T-cell (primary cell): ENCODE measurements around the gene RPL37A. TPM values are rescaled to one million over a fixed set of nuclear protein-coding genes. Genes with fewer than 3 reads are reported as not detected.

ENCODE experiments used
- ATAC-seq, 4 experiments: fragments of 200-7000 bp in 3 of 4; fragments of 150-1000 bp in 1 of 4; cut with Tn5 transposase; replicated peaks in 1 of 4; 1 replicate in 3 of 4; 2 replicates in 1 of 4; pipeline ENCODE4 v1.10.0; 2021; ENCODE audit warnings: moderate library complexity in 3 of 4, mild to moderate bottlenecking in 2 of 4, moderate number of reproducible peaks in 1 of 4
- CTCF ChIA-PET, 2 donors: fragments of 300-600 bp; sonication (Branson Sonifier 250); formaldehyde crosslinking; loops; one replicate each; lab custom pipeline; 2022; ENCODE audit warnings: antibody characterized with exemption in 2 of 2; lab: Charles Lee
- POLR2A ChIA-PET, 2 donors: fragments of 300-600 bp; sonication (Branson Sonifier 250); formaldehyde crosslinking; loops; one replicate each; lab custom pipeline; 2022; ENCODE audit warnings: antibody characterized with exemption in 2 of 2; lab: Charles Lee
- DNase-seq, 35 experiments: peaks; one replicate each; pipeline versions ENCODE4 v3.0.0 to v3.0.0-alpha.2; 2013 to 2023
- H3K27ac ChIP-seq: one replicate; pipeline ENCODE4 v1.5.1; 2013; ENCODE audit warnings: low read length
- H3K27me3 ChIP-seq, 2 experiments: replicated peaks in 1 of 2; 1 replicate in 1 of 2; 2 replicates in 1 of 2; pipeline versions ENCODE4 v1.6.1 to v1.7.0; 2013; ENCODE audit warnings: low read length in 1 of 2, mixed read lengths in 1 of 2; ENCODE audit not compliant: control insufficient read depth in 2 of 2, insufficient read depth in 2 of 2; ENCODE audit errors: extremely low read depth in 1 of 2
- H3K36me3 ChIP-seq, 2 donors: 1 replicate in 1 of 2; 2 replicates in 1 of 2; pipeline versions ENCODE4 v1.6.1 to v1.7.0; 2013; ENCODE audit warnings: low read length in 1 of 2; ENCODE audit not compliant: control insufficient read depth in 2 of 2, insufficient read depth in 1 of 2; ENCODE audit errors: extremely low read depth in 1 of 2
- H3K4me1 ChIP-seq, 2 experiments: 1 replicate in 1 of 2; 2 replicates in 1 of 2; pipeline versions ENCODE4 v1.6.1 to v1.7.0; 2013; ENCODE audit warnings: low read length in 2 of 2, mixed read lengths in 1 of 2; ENCODE audit not compliant: insufficient read depth in 2 of 2, control insufficient read depth in 1 of 2; ENCODE audit errors: extremely low read depth in 1 of 2
- H3K4me3 ChIP-seq, 2 donors: 1 replicate in 1 of 2; 2 replicates in 1 of 2; pipeline versions ENCODE4 v1.5.1 to v1.7.0; 2013; ENCODE audit warnings: mild to moderate bottlenecking in 2 of 2, low read length in 1 of 2, moderate library complexity in 1 of 2; ENCODE audit not compliant: control insufficient read depth in 1 of 2; ENCODE audit errors: extremely low read depth in 1 of 2
- H3K9me3 ChIP-seq: 2 replicates; pipeline ENCODE4 v1.7.0; 2013
- H3K27ac Mint-ChIP-seq, 2 donors: one replicate each; pipeline ENCODE4 v1.8.0; 2020 to 2021; ENCODE audit warnings: mild to moderate bottlenecking in 2 of 2, mixed read lengths in 2 of 2
- H3K27me3 Mint-ChIP-seq, 2 donors: one replicate each; pipeline ENCODE4 v1.8.0; 2021 to 2022; ENCODE audit warnings: mixed read lengths in 2 of 2
- H3K36me3 Mint-ChIP-seq: one replicate; pipeline ENCODE4 v1.8.0; 2021; ENCODE audit warnings: mixed read lengths
- H3K4me1 Mint-ChIP-seq, 3 donors: one replicate each; pipeline ENCODE4 v1.8.0; 2020 to 2022; ENCODE audit warnings: mixed read lengths in 3 of 3, mild to moderate bottlenecking in 1 of 3
- H3K4me3 Mint-ChIP-seq, 3 donors: one replicate each; pipeline ENCODE4 v1.8.0; 2020 to 2022; ENCODE audit warnings: mild to moderate bottlenecking in 3 of 3, mixed read lengths in 3 of 3, moderate library complexity in 3 of 3
- H3K9me3 Mint-ChIP-seq, 3 donors: one replicate each; pipeline ENCODE4 v1.8.0; 2020 to 2022; ENCODE audit warnings: mixed read lengths in 3 of 3
- WGBS: methylation state at CpG from one replicate; pipeline ENCODE4 v1.1.5; 2013; ENCODE audit warnings: missing lambda C conversion rate; ENCODE audit not compliant: insufficient coverage; 5-methylcytosine and 5-hydroxymethylcytosine counted together
- total RNA-seq, 35 experiments: library from RNA in 6 of 35; stranded (reverse) in 6 of 35; fragments of 120-200 nt in 1 of 35; gene quantifications; one replicate each; pipeline versions ENCODE4 v1.2.1 to v1.2.4 and lab custom pipeline; 2013 to 2026

Gene RPL37A
- total RNA-seq, 5 donors from 2014 or later (not counting 1 experiment from before 2014, with no cell fraction given), result 3,102 to 3,715 (median 3,468) TPM

- no peak overlapping the region for H3K4me3 ChIP-seq
- Mint-ChIP-seq H3K9me3 (no peaks in the 10 kb centered on the region), H3K27ac (no peak overlapping the region), H3K27me3 (no peaks in the 10 kb centered on the region), H3K36me3 (peaks cover 53% of the 10 kb centered on the region), H3K4me1 (no peaks in the 10 kb centered on the region), H3K4me3 (no peak overlapping the region)
- no peak overlapping the region for H3K27ac ChIP-seq
- POLR2A ChIA-PET, result no interaction called here
- 75% methylated on average over 1 of the region's 5 CpGs for WGBS
- H3K36me3 ChIP-seq, result peaks cover 3 to 31% of the 10 kb centered on the region in 2 donors
- H3K27me3 ChIP-seq, result no peaks in the 10 kb centered on the region
- no peak for ATAC-seq
- CTCF ChIA-PET, result interaction anchor here in 1 of 2 donors (1.0 kb wide), 1 partner anchor 17 kb away, joined by 3 read pairs; no protein-coding TSS in a partner anchor
- no peaks in the 10 kb centered on the region for H3K4me1 ChIP-seq
- DNase-seq, result no peak
- H3K9me3 ChIP-seq, result no peaks in the 10 kb centered on the region
Observed at GRCh38 chr2:216465579-216466195, 33.0 kb upstream of the RPL37A start.

DNA sequence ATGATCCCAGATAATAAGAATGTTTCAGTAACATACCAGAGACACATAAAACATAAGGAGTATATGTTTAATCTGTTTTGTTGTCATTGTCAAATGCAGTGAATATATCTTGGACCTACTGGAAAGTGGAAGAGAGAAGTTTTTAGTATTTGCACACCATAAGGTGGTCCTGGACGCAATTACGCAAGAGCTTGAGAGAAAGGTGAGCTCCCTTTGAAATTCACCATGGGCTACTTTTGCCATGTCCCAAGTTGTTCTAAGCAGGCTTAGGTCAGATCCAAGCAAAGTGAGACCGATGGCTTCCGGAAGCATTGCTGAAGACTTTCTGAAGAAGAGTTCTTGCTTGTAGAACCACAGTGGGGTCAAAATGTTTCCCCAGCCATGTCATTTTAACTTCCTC, 30.8 kb upstream of the RPL37A start:
- no peaks in the 10 kb centered on the region for H3K27me3 ChIP-seq
- H3K4me1 ChIP-seq, result no peaks in the 10 kb centered on the region
- DNase-seq, result no peak
- H3K4me1 Mint-ChIP-seq, result no peaks in the 10 kb centered on the region
- H3K36me3 Mint-ChIP-seq, result peaks cover 45% of the 10 kb centered on the region
- ChIA-PET CTCF (interaction anchor here in 1 of 2 donors (0.5 kb wide), 1 partner anchor 29 kb away, joined by 3 read pairs; no protein-coding TSS in a partner anchor), POLR2A (no interaction called here)
- H3K4me3 ChIP-seq, result no peak overlapping the region
- H3K9me3 Mint-ChIP-seq, result no peaks in the 10 kb centered on the region
- H3K36me3 ChIP-seq, result peaks cover 3 to 28% of the 10 kb centered on the region in 2 donors
- 100% methylated on average over 2 of the region's 4 CpGs for whole genome bisulfite sequencing
- H3K4me3 Mint-ChIP-seq, result no peak overlapping the region
- no peaks in the 10 kb centered on the region for H3K27me3 Mint-ChIP-seq
- ATAC-seq, result no peak
- no peak overlapping the region for H3K27ac Mint-ChIP-seq
- H3K9me3 ChIP-seq, result no peaks in the 10 kb centered on the region
- H3K27ac ChIP-seq, result no peak overlapping the region

DNA sequence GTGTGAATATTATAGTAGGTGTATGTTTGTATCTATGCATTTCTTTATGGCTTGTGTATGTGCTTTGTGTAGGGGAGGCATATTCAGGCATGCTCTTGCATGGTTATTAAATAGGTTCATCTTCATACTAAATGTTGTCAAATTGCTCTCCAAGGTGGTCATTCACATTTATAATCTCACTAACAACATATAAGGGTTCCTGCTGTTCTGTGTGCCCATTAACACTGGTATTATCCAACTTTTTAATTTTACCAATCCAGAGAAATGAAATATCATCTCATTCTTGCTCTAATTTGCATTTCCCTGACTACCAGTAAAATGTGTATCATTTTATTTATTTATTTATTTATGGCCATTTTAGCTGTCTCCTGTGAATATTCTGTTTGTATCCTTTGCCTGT, 29.0 kb upstream of the RPL37A start:
- no peaks in the 10 kb centered on the region for H3K9me3 ChIP-seq
- Mint-ChIP-seq H3K27me3 (no peaks in the 10 kb centered on the region), H3K4me1 (peaks cover 1 to 3% (median 2%) of the 10 kb centered on the region in 3 donors), H3K4me3 (no peak overlapping the region), H3K27ac (no peak overlapping the region), H3K9me3 (no peaks in the 10 kb centered on the region), H3K36me3 (peaks cover 30% of the 10 kb centered on the region)
- H3K27ac ChIP-seq, result no peak overlapping the region
- H3K4me3 ChIP-seq, result no peak overlapping the region
- H3K36me3 ChIP-seq, result peaks cover 0 to 24% of the 10 kb centered on the region in 2 donors
- ATAC-seq (no peak), DNase-seq (no peak)
- ChIA-PET CTCF (interaction anchor here (0.7 kb wide), 2 partner anchors 342 to 400 kb away, joined by 3 to 4 read pairs; no protein-coding TSS in a partner anchor), POLR2A (no interaction called here)
- no peaks in the 10 kb centered on the region for H3K27me3 ChIP-seq
- no peaks in the 10 kb centered on the region for H3K4me1 ChIP-seq

GRCh38 chr2:216473187-216473586, 25.5 kb upstream of the RPL37A start:
- no peaks in the 10 kb centered on the region for H3K9me3 ChIP-seq
- Mint-ChIP-seq H3K36me3 (peaks cover 19% of the 10 kb centered on the region), H3K27me3 (no peaks in the 10 kb centered on the region), H3K27ac (no peak overlapping the region), H3K4me3 (no peak overlapping the region), H3K9me3 (no peaks in the 10 kb centered on the region), H3K4me1 (peaks cover 14 to 15% (median 14%) of the 10 kb centered on the region in 3 donors)
- H3K36me3 ChIP-seq, result peaks cover 0 to 25% of the 10 kb centered on the region in 2 donors
- no CpG with 5 or more reads among the region's 3 CpGs for WGBS
- ChIA-PET CTCF (no interaction called here), POLR2A (no interaction called here)
- H3K4me1 ChIP-seq, result peaks cover 8 to 11% of the 10 kb centered on the region in 2 experiments
- no peak overlapping the region for H3K27ac ChIP-seq
- no peak overlapping the region for H3K4me3 ChIP-seq
- ATAC-seq (no peak), DNase-seq (no peak)
- H3K27me3 ChIP-seq, result no peaks in the 10 kb centered on the region

DNA sequence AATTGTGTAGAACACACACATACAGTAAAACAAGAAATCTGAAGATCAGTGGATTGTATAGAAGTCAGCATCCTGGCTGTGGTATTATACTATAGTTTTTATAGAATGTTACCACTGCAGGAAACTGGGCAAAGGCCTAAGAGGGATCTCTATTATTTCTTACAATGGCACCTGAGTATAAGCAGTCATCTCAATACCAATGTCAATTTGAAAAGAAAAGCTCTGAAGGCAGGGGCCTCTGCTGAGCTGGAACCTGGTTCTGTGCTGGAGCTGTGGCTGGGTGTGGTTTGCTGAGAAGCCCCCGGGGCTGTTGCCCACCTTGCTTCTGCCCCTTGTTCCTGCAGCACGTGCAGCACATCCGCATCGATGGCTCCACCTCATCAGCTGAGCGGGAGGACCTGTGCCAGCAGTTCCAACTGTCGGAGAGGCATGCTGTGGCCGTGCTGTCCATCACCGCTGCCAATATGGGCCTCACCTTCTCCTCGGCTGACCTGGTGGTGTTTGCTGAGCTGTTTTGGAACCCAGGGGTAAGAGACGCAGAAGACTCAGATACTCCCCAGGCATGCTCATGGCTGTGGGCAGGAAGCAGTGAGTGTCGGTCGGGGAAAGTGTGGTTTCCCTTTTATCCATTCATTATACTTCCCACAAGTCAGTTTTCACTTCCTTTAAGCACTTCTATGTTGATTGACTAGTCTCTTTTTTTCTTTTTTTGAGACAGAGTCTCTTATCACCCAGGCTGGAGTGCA, 23.5 kb upstream of the RPL37A start:
- peaks cover 14 to 15% (median 14%) of the 10 kb centered on the region in 3 donors for H3K4me1 Mint-ChIP-seq
- peaks cover 23% of the 10 kb centered on the region for H3K36me3 Mint-ChIP-seq
- Histone ChIP-seq H3K27me3 (no peaks in the 10 kb centered on the region), H3K4me3 (peak overlapping the region in 1 of 2 donors; percentile 10), H3K27ac (no peak overlapping the region), H3K4me1 (peaks cover 8 to 11% of the 10 kb centered on the region in 2 experiments), H3K36me3 (peaks cover 10 to 35% of the 10 kb centered on the region in 2 donors), H3K9me3 (no peaks in the 10 kb centered on the region)
- H3K4me3 Mint-ChIP-seq, result peak overlapping the region in 2 of 3 donors; percentile 17 to 53
- ATAC-seq (peak; percentile 56 to 89 (median 58)), DNase-seq (peak in 5 of 35 experiments; percentile 0 to 14 (median 8))
- peak overlapping the region; percentile 11 to 19 for H3K27ac Mint-ChIP-seq
- ChIA-PET POLR2A (no interaction called here), CTCF (no interaction called here)
- H3K27me3 Mint-ChIP-seq, result no peaks in the 10 kb centered on the region
- WGBS, result 13% methylated on average over 1 of the region's 12 CpGs
- H3K9me3 Mint-ChIP-seq, result no peaks in the 10 kb centered on the region

DNA sequence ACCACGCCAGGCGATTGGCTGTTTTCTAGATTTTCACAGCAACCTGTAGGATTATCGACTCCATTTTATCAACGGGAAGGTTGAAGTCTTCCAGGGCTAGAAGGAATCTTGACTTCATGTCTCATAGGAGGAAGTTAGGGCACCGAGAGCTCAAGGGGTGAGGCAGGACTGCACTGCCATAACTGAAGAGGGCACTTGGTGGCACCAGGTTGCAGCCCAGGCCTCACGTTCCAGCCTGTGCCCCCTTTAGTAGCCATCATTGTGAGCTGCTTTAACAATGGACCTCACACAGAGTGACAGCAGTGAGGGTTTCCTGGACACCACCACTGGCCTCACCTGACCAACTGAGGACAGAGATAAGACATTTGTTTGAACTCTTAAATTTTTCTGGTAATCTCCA, 22.9 kb upstream of the RPL37A start:
- peaks cover 14 to 15% (median 14%) of the 10 kb centered on the region in 3 donors for H3K4me1 Mint-ChIP-seq
- H3K27ac ChIP-seq, result no peak overlapping the region
- no peak overlapping the region for H3K4me3 ChIP-seq
- peaks cover 10 to 38% of the 10 kb centered on the region in 2 donors for H3K36me3 ChIP-seq
- no peaks in the 10 kb centered on the region for H3K27me3 ChIP-seq
- 88% methylated on average over 6 of the region's 6 CpGs for WGBS
- ChIA-PET CTCF (interaction anchor here in 1 of 2 donors (0.6 kb wide), 1 partner anchor 42 kb away, joined by 3 read pairs; no protein-coding TSS in a partner anchor), POLR2A (no interaction called here)
- H3K36me3 Mint-ChIP-seq, result peaks cover 30% of the 10 kb centered on the region
- H3K27ac Mint-ChIP-seq, result no peak overlapping the region
- DNase-seq (no peak), ATAC-seq (no peak)
- no peaks in the 10 kb centered on the region for H3K9me3 ChIP-seq
- H3K4me3 Mint-ChIP-seq, result peak overlapping the region in 1 of 3 donors; percentile 53
- H3K4me1 ChIP-seq, result peaks cover 8 to 11% of the 10 kb centered on the region in 2 experiments
- H3K27me3 Mint-ChIP-seq, result no peaks in the 10 kb centered on the region
- H3K9me3 Mint-ChIP-seq, result no peaks in the 10 kb centered on the region
